Breast epithelium (tissue), 4 donors: ENCODE measurements around the gene ZNF750. TPM values are rescaled to one million over a fixed set of nuclear protein-coding genes. Genes with fewer than 3 reads are reported as not detected.

Source experiments
- DNase-seq, 2 donors: peaks; one replicate each; pipeline ENCODE4 v3.0.0-alpha.2; 2019; ENCODE audit warnings: low spot score in 2 of 2
- H3K27ac ChIP-seq, 2 donors: fragments of 200-600 bp; sonication (generic) in 1 of 2; one replicate each; pipeline ENCODE4 v1.5.1; 2016 to 2019; ENCODE audit warnings: mild to moderate bottlenecking in 1 of 2
- H3K27me3 ChIP-seq, 2 donors: fragments of 200-600 bp; sonication (generic) in 1 of 2; one replicate each; pipeline versions ENCODE4 v1.5.1 to v1.6.0; 2017 to 2019; ENCODE audit warnings: control low read depth in 1 of 2, mild to moderate bottlenecking in 1 of 2
- H3K36me3 ChIP-seq: fragments of 200-600 bp; one replicate; pipeline ENCODE4 v1.5.1; 2019
- H3K4me1 ChIP-seq, 2 donors: fragments of 200-600 bp; sonication (generic); one replicate each; pipeline ENCODE4 v1.5.1; 2016 to 2019; ENCODE audit warnings: control low read depth in 1 of 2
- H3K4me3 ChIP-seq, 3 donors: fragments of 200-600 bp; sonication (generic); 1 replicate in 2 of 3; 2 replicates in 1 of 3; pipeline ENCODE4 v1.5.1; 2016 to 2019; ENCODE audit warnings: mild to moderate bottlenecking in 3 of 3, moderate library complexity in 2 of 3
- H3K9me3 ChIP-seq, 2 donors: fragments of 200-600 bp; sonication (generic) in 1 of 2; one replicate each; pipeline ENCODE4 v1.5.1; 2016 to 2019; ENCODE audit warnings: control low read depth in 1 of 2
- POLR2A ChIP-seq: fragments of 450-650 bp; IDR thresholded peaks from one replicate; pipeline ENCODE4 v1.6.1; 2016; ENCODE audit warnings: antibody characterized with exemption, mild to moderate bottlenecking, moderate library complexity
- POLR2AphosphoS5 ChIP-seq, 3 donors: sonication (generic); formaldehyde crosslinking; IDR thresholded peaks; one replicate each; pipeline ENCODE4 v1.6.1; 2017; ENCODE audit warnings: antibody characterized with exemption in 3 of 3
- intact Hi-C: fragments of 100-400 bp; cut with DNase I; formaldehyde crosslinking; loops from one replicate; pipeline ENCODE4 v1.15.1; 2023; ENCODE audit warnings: low total_unique reads
- total RNA-seq, 3 donors: library from RNA; depleted of rRNA; stranded (reverse); fragments of >200 nt; gene quantifications; one replicate each; pipeline ENCODE4 v1.1.0, GENCODE V29; 2016
- TF ChIP-seq, protein P1 (sequence below), 3 donors: fragments of 450-650 bp; IDR thresholded peaks; one replicate each; pipeline ENCODE4 v1.5.1; 2016 to 2017; ENCODE audit warnings: antibody characterized with exemption in 3 of 3, mild to moderate bottlenecking in 3 of 3, moderate library complexity in 3 of 3

ZNF750 gene
- total RNA-seq, 3 donors from 2014 or later = 5.6 to 7.8 TPM; not detected in 1

GRCh38 chr17:82815354-82815753 lies 24.5 kb downstream of the ZNF750 start:
- H3K9me3 ChIP-seq = peaks cover 8 to 11% of the 10 kb centered on the region in 2 donors
- no peaks in the 10 kb centered on the region for H3K27me3 ChIP-seq
- no peaks in the 10 kb centered on the region for H3K4me1 ChIP-seq
- no peak overlapping the region for H3K4me3 ChIP-seq
- no peak for DNase-seq
- intact Hi-C loops = no loop called here
- no peaks in the 10 kb centered on the region for H3K36me3 ChIP-seq
- TF ChIP-seq POLR2AphosphoS5 (IDR thresholded peaks at IDR 0.05) (no peak), POLR2A (no peak)
- TF ChIP-seq, protein P1, sequence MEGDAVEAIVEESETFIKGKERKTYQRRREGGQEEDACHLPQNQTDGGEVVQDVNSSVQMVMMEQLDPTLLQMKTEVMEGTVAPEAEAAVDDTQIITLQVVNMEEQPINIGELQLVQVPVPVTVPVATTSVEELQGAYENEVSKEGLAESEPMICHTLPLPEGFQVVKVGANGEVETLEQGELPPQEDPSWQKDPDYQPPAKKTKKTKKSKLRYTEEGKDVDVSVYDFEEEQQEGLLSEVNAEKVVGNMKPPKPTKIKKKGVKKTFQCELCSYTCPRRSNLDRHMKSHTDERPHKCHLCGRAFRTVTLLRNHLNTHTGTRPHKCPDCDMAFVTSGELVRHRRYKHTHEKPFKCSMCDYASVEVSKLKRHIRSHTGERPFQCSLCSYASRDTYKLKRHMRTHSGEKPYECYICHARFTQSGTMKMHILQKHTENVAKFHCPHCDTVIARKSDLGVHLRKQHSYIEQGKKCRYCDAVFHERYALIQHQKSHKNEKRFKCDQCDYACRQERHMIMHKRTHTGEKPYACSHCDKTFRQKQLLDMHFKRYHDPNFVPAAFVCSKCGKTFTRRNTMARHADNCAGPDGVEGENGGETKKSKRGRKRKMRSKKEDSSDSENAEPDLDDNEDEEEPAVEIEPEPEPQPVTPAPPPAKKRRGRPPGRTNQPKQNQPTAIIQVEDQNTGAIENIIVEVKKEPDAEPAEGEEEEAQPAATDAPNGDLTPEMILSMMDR (IDR thresholded peaks at IDR 0.05) = no peak
- no peak overlapping the region for H3K27ac ChIP-seq

DNA sequence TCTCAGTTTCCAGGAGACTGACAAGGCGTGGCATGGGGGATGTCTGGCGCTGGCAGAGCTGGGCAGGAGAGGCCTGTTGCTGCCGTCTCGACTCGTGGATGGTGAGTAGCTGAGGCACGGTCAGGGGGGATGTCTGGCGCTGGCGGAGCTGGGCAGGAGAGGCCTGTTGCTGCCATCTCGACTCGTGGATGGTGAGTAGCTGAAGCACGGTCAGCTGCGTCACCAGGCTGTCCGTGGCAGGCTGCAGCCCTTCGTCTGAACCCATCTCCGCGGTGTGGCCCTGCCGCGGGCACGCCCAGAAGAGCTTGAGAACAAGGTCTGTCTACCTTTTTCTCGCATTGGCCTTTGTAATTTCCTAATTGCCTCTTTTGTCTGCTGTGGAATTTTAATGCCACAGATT lies 25.0 kb downstream of the ZNF750 start:
- no peaks in the 10 kb centered on the region for H3K4me1 ChIP-seq
- no peaks in the 10 kb centered on the region for H3K27me3 ChIP-seq
- peaks cover 6 to 8% of the 10 kb centered on the region in 2 donors for H3K9me3 ChIP-seq
- TF ChIP-seq, protein P1 (IDR thresholded peaks at IDR 0.05) = no peak
- TF ChIP-seq POLR2AphosphoS5 (IDR thresholded peaks at IDR 0.05) (no peak), POLR2A (no peak)
- intact Hi-C loops = no loop called here
- DNase-seq = no peak
- no peaks in the 10 kb centered on the region for H3K36me3 ChIP-seq
- H3K4me3 ChIP-seq = no peak overlapping the region
- no peak overlapping the region for H3K27ac ChIP-seq

- DNase-seq = no peak
- Histone ChIP-seq H3K36me3 (no peaks in the 10 kb centered on the region), H3K27me3 (no peaks in the 10 kb centered on the region), H3K27ac (no peak overlapping the region), H3K4me1 (no peaks in the 10 kb centered on the region), H3K4me3 (no peak overlapping the region), H3K9me3 (no peaks in the 10 kb centered on the region)
- intact Hi-C loops = no loop called here
- TF ChIP-seq, protein P1 (IDR thresholded peaks at IDR 0.05) = no peak
- TF ChIP-seq POLR2A (no peak), POLR2AphosphoS5 (IDR thresholded peaks at IDR 0.05) (no peak)
Measured at GRCh38 chr17:82813299-82814051, 26.3 kb downstream of the ZNF750 start.

DNA sequence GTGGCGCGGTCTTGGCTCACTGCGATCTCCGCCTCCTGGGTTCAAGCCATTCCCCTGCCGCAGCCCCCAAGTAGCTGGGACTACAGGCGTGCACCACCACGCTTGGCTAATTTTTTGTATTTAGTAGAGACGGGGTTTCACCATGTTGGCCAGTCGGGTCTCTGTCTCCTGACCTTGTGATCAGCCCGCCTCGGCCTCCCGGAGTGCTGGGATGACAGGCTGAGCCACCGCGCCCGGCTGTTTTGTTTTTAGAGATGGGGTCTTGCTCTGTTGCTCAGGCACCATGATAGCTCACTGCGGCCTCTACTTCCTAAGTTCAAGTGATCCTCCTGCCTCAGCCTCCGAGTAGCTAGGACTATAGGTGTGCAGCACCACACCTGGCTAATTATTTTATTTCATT lies 27.2 kb downstream of the ZNF750 start:
- Histone ChIP-seq H3K27ac (no peak overlapping the region), H3K9me3 (no peaks in the 10 kb centered on the region), H3K4me1 (no peaks in the 10 kb centered on the region), H3K27me3 (no peaks in the 10 kb centered on the region), H3K4me3 (no peak overlapping the region), H3K36me3 (no peaks in the 10 kb centered on the region)
- TF ChIP-seq POLR2A (no peak), POLR2AphosphoS5 (IDR thresholded peaks at IDR 0.05) (no peak)
- TF ChIP-seq, protein P1 (IDR thresholded peaks at IDR 0.05) = no peak
- no peak for DNase-seq
- intact Hi-C loops = no loop called here

DNA sequence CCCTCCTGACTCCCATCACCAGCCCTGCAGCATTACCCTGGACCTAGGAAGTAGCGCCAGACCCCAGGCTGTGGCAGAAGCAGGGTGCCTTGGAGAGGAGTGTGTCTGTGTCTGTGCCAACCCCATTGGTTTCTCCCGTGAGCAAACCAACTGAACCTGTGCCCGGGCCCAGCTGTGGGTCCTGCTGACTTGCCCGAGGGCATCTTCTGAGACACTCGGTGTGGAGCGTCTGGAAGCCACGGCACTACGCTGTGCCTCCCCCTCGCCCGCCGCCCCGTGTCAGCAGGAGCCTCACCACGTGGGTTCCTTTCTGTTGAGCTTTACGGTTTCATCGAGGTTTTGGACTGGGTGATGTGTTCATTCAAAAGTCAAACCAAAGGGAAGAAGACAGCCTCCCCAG lies 27.8 kb downstream of the ZNF750 start:
- H3K4me3 ChIP-seq = no peak overlapping the region
- no peaks in the 10 kb centered on the region for H3K36me3 ChIP-seq
- no peak for DNase-seq
- H3K27ac ChIP-seq = no peak overlapping the region
- no peaks in the 10 kb centered on the region for H3K9me3 ChIP-seq
- intact Hi-C loops = no loop called here
- TF ChIP-seq, protein P1 (IDR thresholded peaks at IDR 0.05) = no peak
- H3K4me1 ChIP-seq = no peaks in the 10 kb centered on the region
- no peaks in the 10 kb centered on the region for H3K27me3 ChIP-seq
